GM18499 (cell line): ENCODE data around the gene TRAPPC13.
A peak's percentile ranks its signal among the peaks of the same experiment; 100 is the strongest.
"Not testable (repeated sequence)": the region's sequence is repeated elsewhere in the genome, so short reads cannot be mapped to it uniquely, and the experiment has no call there.

Source experiments
- ATAC-seq: cut with Tn5 transposase; IDR thresholded peaks from one replicate; pipeline ENCODE4 v1.9.1; 2021; ENCODE audit warnings: moderate number of reproducible peaks; ENCODE audit not compliant: insufficient read depth, unreplicated experiment

TRAPPC13 gene, protein sequence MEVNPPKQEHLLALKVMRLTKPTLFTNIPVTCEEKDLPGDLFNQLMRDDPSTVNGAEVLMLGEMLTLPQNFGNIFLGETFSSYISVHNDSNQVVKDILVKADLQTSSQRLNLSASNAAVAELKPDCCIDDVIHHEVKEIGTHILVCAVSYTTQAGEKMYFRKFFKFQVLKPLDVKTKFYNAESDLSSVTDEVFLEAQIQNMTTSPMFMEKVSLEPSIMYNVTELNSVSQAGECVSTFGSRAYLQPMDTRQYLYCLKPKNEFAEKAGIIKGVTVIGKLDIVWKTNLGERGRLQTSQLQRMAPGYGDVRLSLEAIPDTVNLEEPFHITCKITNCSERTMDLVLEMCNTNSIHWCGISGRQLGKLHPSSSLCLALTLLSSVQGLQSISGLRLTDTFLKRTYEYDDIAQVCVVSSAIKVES

DNA sequence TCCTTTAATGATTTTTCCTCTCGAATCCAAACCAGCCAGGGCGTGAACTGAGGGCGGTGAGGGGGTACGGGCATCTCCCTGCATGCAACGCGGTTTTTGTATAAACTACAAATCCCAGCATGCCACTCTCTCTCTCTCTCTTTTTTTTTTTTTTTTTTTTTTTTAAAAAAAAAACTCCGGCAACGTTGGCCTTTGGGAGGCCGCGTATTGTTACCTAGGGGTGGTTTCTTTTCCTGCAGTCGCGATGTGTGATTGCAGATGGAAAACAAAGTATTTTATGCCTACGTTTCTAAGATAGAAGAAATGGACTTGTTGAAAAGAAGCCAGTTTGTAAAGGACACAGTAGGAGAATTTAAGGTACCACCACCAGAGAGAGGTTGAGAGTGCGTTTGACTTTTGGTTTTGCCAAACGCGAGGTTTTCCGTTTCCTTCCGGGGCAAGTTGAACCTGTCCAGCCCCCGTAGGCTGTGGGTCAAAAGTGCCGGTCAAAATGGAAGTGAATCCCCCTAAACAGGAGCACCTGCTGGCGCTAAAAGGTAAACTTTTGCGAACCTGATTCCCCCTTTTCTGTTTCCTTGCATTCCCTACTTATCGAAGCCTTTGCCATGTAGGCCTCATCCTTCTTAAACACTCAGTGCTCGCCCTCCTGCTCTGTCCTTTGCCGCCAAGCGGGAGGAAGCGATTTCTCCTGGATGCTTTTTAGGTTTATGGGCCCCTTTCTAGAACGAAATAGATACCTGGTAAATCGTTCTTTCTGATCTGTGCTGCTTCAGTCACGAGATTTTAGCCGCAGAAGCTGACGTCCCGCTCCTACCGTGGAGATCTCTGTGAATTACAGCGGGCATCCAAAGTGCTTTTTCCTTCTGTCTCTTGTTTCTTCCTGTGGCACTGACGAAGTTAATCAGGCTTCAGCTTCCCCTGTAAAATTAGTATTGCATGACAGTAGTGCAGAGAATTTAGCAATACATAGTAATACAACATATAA is at the start of gene TRAPPC13, which contains the start of gene SHLD3:
TRAPPC13 (plus strand) TSS at position 457 of the 985 bp plus-strand sequence; CDS start at position 491, 34 bp downstream.
SHLD3 (plus strand) TSS at position 457 of the 985 bp plus-strand sequence. CDS start 4,561 bp downstream, outside the sequence.
- ATAC-seq, result peak; percentile 64

DNA sequence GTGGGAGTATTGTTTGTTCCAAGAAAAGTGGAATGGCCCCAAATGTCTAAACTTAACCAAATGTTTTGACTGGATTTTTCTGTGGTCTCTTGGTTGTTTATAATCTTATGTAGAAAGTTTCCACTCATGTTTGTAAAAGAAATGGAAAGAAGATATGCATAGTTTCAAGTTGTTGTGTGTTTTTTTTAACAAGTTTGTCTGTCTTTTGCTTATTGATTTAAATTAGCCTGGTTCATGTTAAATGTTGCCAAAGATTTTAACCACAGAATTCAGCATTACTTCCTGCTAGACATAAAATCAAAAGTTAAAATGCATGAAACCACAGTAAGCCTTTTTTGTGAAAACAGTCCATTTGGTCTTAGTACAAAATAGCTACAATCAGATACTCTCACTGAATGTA is 47.7 kb upstream of the TRAPPC13 start:
- no peak for ATAC-seq

DNA sequence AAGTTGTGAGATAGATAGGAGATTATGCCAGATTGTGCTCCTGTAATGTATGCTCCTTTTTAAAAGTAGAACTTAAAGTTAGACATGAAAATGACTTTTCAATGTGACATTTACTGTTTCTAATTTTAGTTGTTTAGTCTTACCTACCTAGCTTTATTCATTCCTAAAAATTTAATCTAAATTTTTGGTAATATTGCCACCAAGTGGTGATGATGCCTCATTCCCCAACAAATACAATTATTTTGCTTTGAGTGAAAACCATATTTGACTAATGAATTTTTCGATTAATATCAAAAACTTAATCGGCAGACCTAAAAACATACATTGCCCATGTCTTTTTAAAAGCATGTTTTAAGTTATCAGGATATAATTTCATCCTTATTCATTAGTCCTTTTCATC is 36.1 kb upstream of the TRAPPC13 start:
- ATAC-seq, result no peak

DNA sequence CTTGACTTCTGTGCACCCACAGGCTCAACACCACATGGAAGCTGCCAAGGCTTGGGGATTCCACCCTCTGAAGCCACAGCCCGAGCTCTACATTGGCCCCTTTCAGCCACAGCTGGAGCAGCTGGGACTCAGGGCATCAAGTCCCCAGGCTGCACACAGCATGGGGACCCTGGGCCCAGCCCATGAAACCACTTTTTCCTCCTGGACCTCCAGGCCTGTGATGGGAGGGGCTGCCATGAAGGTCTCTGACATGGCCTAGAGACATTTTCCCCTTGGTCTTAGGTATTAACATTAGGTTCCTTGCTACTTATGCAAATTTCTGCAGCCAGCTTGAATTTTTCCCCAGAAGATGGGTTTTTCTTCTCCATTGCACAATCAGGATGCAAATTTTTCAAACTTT is 23.1 kb upstream of the TRAPPC13 start:
- ATAC-seq, result not testable (repeated sequence)

DNA sequence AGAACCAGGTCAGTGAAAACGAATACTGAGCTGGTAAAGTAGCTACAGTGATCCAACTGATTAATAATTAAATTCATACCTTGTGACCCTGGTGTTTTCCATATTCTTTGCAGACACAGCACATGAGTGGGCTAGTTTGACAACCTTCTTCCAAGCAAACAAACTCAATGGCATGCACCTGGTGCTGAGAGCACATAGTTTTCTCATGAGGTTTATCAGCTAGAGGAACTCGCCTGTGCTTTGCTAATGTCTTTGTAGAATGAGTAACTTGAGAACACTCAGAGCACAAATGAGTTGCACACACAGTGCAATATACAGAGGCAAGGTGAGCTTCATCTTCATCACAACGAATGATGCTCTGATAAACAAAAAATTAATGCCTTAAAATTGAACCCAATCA is 13.3 kb upstream of the TRAPPC13 start:
- ATAC-seq, result no peak

DNA sequence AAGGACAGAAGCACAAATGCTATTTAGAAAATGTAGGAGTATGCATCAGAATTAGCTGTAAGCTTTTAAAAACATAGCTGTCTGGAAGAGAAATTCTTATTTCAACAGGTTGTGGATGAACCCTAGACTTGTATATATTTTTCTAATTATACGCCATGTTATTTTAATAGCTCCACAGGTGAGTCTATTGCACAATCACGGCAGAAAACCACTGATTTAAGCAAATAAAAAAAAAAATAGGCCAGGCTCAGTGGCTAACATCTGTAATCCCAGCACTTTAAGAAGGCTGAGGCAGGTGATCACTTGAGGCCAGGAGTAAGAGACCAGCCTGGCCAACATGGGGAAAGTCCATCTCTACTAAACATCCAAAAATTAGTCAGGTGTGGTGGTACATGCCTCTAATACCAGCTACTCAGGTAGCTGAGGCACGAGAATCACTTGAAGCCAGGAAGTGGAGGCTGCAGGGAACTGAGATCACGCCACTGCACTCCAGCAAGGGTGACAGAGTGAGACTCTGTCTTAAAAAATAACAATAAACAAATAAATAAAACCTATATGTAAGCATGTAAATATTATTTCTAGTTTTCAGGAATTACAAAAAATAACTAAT is 12.4 kb upstream of the TRAPPC13 start:
- no peak for ATAC-seq

DNA sequence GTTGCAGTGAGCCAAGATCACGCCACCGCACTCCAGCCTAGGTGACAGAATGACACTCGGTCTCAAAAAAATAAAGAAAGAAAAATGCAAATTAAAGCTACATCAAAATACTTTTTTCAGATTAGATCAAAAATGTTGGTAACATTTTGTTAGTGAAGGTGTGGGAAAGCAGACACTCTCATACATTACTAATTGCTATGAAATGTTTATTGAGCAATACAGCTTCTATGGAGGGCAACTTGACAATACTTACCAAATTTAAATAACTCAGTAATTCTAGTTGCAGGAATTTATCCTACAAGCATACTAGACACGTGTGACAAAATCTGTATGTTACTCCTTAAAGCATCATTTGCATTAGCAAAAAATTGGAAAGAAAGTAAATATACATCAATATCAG is 4.8 kb upstream of the TRAPPC13 start:
- ATAC-seq, result no peak

DNA sequence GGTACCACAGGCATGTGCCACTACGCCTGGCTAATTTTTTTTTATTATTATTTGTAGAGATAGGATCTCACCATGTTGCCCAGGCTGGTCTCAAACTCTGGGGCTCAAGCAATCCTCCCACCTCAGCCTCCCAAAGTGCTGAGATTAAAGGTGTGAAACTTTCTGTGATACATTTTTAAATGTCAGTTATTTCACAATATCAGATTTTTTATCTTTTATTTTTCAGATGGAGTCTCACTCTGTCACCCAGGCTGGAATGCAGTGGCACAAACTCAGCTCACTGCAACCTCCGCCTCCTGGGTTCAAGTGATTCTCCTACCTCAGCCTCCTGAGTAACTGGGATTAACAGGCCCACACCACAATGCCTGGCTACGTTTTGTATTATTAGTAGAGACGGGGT is 2.9 kb upstream of the TRAPPC13 start:
- ATAC-seq, result not testable (repeated sequence)

DNA sequence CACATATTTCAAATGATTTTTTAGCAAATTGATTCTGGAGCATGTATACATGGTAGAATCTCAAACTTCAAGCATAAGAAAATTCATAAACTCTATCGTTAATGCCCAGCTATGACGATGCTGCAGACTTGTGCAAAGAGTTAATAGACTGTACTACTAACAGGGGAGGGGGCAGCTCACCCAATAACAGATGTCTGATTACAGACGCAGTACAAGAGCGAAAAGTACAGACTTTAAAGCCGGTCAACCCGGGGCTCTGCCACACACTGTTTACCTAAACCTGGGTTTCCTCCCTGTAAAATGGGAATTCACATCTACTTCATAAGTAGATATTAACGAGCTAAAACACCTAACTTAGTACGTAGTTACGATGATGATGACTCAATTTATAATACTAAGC is 1.3 kb upstream of the TRAPPC13 start:
- ATAC-seq, result no peak

DNA sequence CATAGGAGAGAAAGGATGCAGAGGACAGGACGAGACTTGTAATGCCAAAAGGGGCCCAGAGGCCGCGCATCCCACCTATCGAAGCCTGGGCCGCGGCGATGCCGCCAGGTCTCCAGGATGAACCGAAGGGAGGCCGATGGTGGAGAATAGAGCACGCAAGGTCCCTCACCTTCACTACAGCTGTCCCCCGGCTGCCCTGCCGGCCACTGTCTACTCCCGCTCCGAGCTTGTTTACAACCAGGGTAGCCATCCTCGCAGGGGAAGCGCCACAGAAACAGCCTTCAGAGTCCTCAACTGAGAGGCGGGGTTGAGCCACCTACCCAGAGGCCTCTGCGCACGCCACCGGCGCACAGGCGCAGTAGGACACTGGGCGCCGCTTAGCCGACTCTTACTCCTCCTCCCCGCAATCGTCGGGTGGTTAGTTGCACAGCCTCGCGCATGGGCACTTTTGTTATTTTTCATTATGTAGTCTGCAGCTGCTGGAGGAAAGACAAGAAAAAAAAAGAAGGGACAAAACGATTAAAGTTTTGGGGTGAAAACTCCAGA is 729 bp upstream of the TRAPPC13 start, which contains the start of gene TRIM23:
TRIM23 (minus strand) TSS at position 309 of the 546 bp plus-strand sequence; CDS start at position 250, 59 bp downstream.
- ATAC-seq, result peak; percentile 83

DNA sequence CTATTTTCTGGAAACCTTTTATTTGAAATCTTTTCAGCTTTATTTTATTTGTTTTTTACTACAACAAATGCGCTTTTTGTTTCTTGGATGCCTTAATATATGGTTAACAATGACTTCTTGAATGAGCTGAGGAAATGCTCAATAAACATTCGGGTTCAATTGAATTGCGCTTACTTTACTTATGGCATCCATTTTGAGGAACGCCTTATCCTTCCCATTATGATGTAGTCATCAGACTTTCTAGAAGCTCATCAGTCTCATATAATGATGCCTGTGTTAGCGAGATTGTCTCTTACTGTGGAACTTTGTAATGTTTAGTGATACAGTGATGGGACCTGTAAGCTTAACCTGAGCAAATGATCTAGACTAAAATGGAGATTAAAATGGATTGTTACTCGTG is 916 bp downstream of the TRAPPC13 start:
- no peak for ATAC-seq

DNA sequence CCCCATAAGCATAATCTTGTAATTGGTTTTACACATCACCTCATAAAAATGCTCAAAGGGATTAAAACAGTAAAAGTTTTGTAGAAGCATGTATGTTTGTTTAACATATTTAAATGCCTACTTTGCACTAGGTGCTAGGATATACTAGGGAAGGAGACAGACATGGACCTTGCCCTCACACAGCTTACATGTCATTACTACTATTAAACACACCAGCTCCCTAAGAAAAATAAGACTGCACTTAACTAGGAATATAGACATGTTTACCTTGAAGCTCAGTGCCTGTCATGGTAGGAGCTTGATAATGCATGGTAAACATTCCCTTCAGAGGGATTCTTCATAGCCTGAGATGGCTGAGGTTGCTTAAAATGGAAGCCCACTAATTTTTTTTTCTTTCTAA is 6.2 kb downstream of the TRAPPC13 start:
- no peak for ATAC-seq

DNA sequence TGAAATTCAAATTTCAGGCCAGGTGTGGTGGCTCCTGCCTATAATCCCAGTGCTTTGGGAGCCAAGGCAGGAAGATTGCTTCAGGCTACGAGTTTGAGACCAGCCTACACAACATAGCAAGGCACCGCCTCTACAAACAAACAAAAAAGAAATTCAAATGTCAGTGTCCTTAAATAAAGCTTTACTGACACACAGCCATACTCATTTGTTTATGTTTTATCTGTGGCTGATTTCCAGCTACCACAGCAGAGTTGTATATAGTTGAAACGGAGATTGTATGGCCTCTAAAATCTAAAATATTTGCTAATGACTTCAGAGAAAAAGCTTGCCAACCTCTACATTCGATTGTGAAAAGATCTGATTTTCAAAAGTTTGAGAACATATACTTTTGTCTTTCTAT is 15.4 kb downstream of the TRAPPC13 start:
- no peak for ATAC-seq

DNA sequence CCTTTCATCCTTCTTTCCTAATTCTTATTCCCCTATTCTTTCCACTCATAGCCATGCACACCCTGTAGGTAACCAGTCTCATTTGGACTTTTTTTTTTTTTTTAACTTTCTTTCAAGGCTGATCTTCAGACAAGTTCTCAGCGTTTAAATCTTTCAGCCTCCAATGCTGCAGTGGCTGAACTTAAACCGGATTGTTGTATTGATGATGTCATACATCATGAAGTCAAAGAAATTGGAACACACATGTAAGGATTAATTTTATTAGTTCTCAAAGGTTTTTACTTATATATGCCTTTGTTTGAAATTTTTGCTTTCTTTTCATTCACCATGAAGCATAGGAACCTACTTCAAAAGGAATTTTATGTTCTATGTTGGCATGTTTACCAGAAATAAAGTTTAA is 22.1 kb downstream of the TRAPPC13 start:
- ATAC-seq, result no peak

DNA sequence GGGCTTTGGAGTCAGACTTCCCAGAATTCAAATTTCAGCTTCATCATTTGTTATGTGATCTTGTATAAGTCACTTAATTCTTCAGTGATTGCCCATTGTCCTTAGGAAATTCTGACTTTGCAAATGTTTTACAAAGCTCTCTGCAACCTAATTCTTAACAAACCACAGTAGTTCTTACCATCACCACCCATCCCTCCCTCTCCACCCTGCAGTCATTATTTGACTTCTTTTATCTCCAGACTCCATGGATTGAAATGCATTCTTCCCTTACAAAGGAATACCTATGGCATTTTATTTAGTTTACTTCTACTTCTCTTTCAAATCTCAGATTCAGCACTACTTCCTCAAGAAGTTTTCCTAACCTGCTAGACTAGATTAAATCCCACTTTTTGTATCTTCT is 23.1 kb downstream of the TRAPPC13 start:
- no peak for ATAC-seq

DNA sequence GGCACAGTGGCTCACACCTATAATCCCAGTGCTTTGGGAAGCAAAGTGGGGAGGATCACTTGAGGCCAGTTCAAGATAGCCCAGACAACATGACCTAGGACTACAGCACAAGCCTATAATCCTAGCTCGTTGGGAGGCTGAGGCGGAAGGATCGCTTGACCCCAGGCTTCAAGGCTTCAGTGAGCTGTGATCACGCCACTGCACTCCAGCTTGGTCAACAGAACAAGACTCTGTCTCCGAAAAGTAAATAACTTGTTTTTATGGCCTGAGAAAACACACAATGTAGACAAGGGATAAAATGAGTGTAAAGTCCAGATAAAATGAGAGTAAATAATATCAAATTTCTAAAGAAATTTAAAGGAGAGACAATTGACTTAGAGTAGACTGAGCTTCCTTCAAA is 26.3 kb downstream of the TRAPPC13 start:
- no peak for ATAC-seq

DNA sequence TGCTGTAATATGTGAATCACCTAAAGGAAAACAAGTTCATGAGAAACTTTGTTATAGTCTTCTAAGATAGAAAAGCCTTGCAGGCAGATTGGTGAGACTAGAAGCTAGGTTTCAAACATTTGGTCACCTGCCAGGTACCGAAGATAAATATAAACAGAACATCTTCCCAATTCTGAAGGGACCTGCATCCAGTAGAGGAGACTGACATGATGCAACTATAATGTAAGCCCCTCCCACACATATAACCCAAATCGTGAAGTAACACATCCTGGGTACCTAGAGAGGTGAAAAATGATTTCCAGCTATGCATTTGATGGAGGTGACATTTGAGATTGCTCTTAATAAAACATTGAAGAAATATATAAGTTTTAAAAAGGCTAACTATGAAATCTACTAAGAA is 29.9 kb downstream of the TRAPPC13 start:
- no peak for ATAC-seq

DNA sequence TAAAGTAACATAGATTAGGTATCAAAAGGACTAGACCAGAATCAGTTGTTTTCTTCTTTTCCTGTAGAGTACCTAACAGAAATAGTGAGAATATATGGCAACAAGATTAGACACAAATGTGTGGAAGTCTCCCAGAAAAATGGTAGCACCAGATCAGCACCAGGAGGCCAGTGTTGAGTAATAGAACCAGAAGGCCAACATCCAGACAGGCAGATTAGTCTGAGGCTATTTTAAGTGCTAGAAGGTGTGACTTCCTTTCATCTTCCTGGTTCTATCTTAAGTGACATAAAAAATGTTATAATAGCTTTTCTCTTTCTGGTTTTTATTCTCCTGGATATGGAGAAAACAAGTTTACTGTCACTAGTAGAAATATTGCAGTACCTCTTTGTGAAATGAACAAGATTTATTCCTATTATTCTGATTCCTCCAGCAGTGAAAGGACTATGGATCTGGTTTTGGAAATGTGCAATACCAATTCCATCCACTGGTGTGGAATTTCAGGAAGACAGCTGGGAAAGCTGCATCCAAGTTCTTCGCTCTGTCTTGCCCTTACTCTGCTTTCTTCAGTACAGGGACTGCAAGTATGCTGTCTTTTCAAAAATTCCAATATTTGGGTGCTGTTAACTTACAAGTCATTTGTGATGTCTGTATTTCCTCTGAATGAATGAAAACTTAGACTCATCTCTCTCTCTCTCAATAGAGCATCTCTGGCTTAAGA is 39.1 kb downstream of the TRAPPC13 start:
- ATAC-seq, result no peak

DNA sequence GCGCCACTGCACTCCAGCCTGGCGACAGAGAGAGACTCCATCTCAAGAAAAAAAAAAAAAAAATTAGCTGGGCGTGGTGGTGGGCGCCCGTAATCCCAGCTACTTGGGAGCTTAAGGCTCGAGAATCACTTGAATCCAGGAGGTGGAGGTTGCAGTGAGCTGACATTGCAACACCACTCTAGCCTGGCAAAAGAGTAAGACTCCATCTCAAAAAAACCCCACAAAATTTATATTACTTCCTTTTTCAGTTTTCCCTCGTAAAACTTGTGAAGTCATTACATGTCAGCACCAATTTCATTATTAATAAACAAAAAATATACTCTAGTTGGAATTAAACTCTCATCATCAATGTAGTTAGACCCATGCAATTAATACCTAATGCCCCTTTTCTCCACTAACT is 43.9 kb downstream of the TRAPPC13 start:
- ATAC-seq, result no peak

DNA sequence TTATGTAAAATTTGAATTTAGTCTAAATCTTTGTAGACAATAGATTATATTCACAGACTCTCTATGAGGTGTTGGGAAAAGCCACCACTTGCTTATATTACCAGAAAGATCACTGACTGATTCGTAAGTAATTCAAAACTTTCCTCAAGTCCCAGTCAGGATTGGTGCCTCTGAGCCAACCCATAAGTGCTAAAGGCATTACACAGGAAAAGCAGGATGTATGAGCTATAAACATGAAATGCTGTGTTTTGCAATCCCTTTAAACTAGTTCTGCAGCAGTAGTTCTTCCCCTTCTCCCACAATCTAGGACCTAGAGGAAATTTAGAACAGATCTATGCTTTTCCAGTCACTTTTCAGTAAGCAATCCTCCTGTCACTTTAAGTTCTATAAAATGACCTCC is 48.0 kb downstream of the TRAPPC13 start:
- no peak for ATAC-seq
